ENCODE results near the gene FAM25G.
"Not testable (repeated sequence)": the region's sequence is repeated elsewhere in the genome, so short reads cannot be mapped to it uniquely, and the experiment has no call there.

FAM25G gene

GRCh38 chr10:47491600-47491999 lies at the start of gene FAM25G:
Gene FAM25G, minus strand, starts transcription at chr10:47491700. Its CDS starts 26 bp downstream, at chr10:47491674.
- not testable (repeated sequence) for DNase-seq (ENCODE audit: low spot score)

DNA sequence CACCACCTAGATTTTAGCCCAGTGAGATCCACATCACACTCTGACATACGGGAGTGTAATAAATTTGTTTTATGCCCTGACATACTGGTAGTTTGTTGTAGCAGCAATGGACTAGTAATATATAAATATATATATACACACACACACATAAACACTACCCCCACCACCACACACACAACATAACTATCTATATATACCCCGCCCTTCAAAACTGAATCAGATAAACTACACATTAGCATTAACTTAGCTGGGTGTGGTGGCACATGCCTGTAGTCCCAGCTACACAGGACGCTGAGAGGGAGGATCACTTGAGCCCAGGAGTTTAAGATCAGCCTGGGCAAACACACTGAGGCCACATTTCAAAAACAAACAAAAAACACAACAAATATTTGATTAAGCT lies 44.9 kb upstream of the FAM25G start:
- not testable (repeated sequence) for DNase-seq (ENCODE audit: low spot score)

GRCh38 chr10:47523475-47523874 lies 32.0 kb upstream of the FAM25G start, which contains the start of gene AGAP9:
Gene AGAP9, minus strand, starts transcription at chr10:47523638. Its CDS starts 112 bp downstream, at chr10:47523526.
- not testable (repeated sequence) for DNase-seq (ENCODE audit: low spot score)

DNA sequence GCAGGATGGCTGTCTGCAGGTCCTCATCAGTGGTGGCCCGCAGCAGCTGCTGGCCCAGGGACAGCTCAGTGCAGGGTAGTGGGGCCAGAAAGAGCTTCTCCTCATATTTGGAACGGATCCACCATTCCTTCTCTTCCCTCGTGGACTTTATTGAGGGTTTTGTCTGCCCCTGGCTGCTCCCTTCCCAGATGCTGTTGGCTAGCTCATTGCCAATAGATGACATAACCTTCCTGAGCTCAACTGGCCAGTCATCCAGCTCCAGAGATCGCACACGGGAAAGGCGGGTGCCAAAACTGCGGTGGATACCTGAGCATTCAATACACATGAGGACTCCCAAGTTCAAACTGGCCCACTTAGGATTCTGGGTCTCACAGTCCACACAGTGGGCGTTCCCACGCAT lies 10.8 kb upstream of the FAM25G start:
- DNase-seq (ENCODE audit: low spot score): not testable (repeated sequence)

GRCh38 chr10:47494226-47494625 lies 2.7 kb upstream of the FAM25G start:
- DNase-seq (ENCODE audit: low spot score): not testable (repeated sequence)

GRCh38 chr10:47489630-47490029 lies 1.9 kb downstream of the FAM25G start:
- DNase-seq (ENCODE audit: low spot score): not testable (repeated sequence)

DNA sequence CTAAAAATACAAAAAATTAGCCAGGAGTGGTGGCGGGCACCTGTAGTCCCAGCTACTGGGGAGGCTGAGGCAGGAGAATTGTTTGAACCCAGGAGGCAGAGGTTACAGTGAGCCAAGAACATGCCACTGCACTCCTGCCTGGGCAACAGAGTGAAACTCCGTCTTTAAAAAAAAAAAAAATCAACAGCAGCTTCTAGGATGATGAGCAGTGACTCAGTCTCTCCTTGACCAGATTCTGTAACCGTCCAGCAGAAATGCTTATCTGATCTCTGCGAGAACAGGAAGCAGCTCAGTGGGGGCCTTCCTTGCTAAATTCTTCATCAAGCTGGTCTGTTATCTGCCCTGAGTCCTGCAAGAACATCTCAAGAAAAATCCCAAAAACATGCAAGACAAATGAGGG lies 5.6 kb downstream of the FAM25G start:
- DNase-seq (ENCODE audit: low spot score): peak; percentile 36

- not testable (repeated sequence) for DNase-seq (ENCODE audit: low spot score)
These were observed 6.7 kb downstream of the FAM25G start for GRCh38 chr10:47484786-47485185.

GRCh38 chr10:47483923-47484322 lies 7.6 kb downstream of the FAM25G start, which contains the start of gene ANXA8:
Gene ANXA8, minus strand, starts transcription at chr10:47484115. Its CDS starts 182 bp downstream, at chr10:47483933.
- DNase-seq (ENCODE audit: low spot score): not testable (repeated sequence)

DNA sequence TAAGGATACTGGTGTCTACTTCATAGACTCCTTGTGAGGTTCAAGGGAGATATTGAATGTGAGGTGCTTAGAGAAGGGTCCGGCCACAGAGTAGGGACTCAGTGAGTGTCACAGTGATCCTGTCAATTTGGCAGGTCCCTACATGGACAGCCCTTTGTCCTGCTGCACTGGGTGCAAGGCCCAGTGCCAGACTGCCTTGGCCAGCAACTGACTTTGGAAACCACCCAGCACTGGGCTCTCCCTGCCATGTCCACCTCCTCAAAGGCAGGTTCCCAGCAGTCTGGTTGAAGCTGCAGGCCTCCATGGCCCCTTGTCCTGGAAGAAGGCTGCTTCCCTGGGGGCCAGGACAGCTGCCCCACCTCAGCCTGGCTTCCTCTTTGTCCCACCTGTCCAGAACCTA lies 9.1 kb downstream of the FAM25G start:
- DNase-seq (ENCODE audit: low spot score): not testable (repeated sequence)

GRCh38 chr10:47481768-47482181 lies 9.7 kb downstream of the FAM25G start:
- not testable (repeated sequence) for DNase-seq (ENCODE audit: low spot score)

- DNase-seq (ENCODE audit: low spot score): not testable (repeated sequence)
These were observed 10.2 kb downstream of the FAM25G start for GRCh38 chr10:47481182-47481766.

- not testable (repeated sequence) for DNase-seq (ENCODE audit: low spot score)
These were observed 11.4 kb downstream of the FAM25G start for GRCh38 chr10:47480133-47480532.

DNA sequence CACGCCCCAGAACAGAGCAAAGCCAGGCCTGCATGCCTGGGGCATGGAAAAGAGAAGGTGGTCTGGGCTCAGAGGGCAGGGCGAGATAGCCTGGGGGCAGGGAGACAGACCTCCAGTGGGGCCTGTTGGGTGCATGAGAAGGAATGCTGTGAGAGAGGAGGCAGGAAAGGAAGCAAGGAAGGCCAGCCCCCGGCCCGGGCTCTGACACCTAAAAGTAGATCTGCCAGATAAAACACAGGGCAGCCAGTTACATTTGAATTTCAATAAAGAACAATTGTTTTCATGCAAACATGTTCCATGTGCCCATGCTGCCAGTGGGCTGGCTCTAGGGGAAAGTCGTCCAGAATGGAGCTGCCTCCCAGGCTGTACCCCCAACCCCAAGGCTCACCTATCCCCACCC lies 13.4 kb downstream of the FAM25G start:
- DNase-seq (ENCODE audit: low spot score): not testable (repeated sequence)

GRCh38 chr10:47477078-47477477 lies 14.4 kb downstream of the FAM25G start:
- DNase-seq (ENCODE audit: low spot score): not testable (repeated sequence)

DNA sequence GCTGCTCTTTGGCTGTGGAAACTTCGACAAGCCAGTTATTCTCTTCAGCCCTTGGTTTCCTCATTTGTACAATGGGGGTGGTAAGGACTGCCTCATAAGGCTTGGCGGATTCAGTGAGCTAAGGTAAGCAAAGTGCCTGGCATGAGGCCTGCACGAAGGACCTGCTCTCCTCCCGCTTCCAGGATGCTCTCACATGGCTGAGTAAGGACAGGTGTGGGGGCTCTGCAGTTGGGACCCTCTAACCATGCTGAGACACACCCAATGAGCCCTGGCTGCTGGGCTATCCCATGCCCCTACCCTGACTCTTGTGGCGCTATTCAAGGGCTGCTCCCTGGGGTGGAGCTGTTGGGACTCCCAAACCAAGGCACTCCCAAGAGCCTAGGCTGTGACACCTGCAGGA lies 16.4 kb downstream of the FAM25G start:
- not testable (repeated sequence) for DNase-seq (ENCODE audit: low spot score)

DNA sequence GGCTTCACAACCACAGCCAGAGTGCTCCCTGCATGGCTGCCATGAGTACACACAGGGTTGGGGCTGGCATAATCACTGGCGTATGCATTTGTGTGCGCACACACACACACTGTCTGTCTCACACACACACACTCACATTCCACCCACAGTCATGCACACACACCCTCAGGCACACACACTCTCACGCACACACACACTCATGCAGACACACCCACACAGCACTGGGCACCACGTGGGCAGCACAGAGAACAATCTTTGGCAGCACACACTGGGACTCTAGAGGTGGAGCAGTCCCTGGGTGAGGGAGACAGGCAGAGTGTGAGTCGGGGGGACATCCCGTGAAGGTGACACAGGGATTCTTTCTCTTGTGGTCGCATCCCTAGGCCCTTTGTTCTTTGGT lies 18.0 kb downstream of the FAM25G start:
- DNase-seq (ENCODE audit: low spot score): not testable (repeated sequence)

DNA sequence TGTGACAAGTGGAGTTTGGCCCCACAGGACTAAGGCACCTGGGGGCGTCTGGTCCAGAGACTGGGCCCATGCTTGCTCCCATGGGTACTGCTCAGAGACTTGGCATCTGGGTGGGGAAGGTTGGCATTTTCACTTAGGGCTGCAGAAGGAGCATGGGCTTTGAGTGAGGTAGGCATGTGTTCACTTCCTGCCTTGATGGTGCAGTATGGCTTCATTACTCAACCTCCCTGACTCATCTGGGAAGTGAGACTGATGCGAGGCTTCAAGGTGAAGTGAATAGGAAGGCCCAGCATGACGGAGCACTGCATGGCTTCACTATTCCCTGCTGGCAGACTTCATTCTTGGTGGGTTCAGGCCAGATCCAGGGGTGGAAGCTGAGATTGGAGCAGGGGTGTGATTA lies 18.9 kb downstream of the FAM25G start:
- not testable (repeated sequence) for DNase-seq (ENCODE audit: low spot score)

DNA sequence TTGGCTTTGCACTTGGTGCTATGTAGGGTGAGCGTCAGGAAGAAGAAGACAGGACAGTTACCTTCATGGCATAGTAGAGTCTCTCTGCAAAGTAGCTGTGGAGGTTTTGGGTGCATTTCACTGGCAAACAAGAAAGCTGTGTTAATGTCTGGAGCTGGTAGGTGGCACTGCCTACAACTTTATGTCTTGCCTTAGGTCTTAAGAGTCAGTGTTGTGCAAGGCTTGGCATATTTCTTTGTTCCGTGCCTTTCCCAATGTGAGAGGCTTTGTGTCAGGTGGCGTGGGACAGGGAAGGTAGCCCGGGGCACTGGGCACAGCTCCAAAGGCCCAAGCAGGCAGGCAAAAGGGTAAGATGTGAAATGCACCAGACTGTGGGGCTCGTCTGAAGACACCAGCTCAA lies 19.4 kb downstream of the FAM25G start:
- DNase-seq (ENCODE audit: low spot score): not testable (repeated sequence)

- not testable (repeated sequence) for DNase-seq (ENCODE audit: low spot score)
These were observed 22.6 kb downstream of the FAM25G start for GRCh38 chr10:47468731-47469528.

DNA sequence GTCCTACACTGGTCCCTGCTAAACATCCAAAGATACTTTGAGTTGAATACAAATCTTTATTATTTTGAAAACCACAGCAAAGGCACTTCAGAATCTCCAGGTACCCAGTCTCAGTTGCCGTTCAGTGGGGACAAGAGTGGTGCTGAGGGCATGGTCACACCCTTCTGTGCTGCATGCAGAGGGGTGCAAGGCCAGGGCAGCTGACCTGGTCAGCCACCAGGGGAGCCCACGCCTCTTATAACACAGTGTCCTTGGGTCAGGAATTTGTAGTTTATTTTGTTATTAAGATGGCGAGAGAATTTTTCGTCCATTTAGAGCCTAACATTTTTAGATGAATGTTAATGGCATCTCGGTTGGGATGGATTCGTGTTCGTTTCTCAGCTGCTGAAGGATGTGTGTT lies 23.5 kb downstream of the FAM25G start:
- DNase-seq (ENCODE audit: low spot score): not testable (repeated sequence)

DNA sequence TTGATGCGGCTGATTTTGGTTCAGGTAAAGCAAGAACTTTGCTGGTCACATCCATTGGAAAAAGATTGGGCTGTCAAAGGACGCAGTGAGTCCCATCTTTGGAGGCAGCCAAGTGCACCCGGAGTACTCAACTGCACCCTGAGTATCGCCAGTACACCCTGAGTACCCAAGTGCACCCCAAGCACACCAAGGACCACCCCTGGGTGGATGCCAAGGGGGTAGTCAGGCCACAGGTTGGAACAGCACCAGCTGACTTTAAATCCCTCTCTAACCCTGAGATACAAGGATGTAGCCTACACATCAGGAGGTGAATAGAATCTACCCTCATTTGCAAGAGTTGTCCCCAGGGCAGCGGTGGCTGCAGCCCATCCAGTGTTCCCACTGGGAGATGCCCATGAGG lies 24.0 kb downstream of the FAM25G start:
- not testable (repeated sequence) for DNase-seq (ENCODE audit: low spot score)

Measured in activated CD4-positive, alpha-beta T cell treated with anti-CD3 and anti-CD28 coated beads, Interleukin-2, Interleukin-4, amounts not matched to agents 100 ng/mL and 50 ng/mL, durations not matched to agents 16 hours and 8 hours (primary cell).